Upper lobe of right lung (tissue), 1 donor: ENCODE measurements around the gene CHAT. TPM values are rescaled to one million over a fixed set of nuclear protein-coding genes. Genes with fewer than 3 reads are reported as not detected.

Experiments used
- ATAC-seq: fragments of 200-7000 bp; cut with Tn5 transposase; one replicate; pipeline ENCODE4 v1.9.1; 2020; ENCODE audit warnings: mild to moderate bottlenecking, moderate library complexity
- DNase-seq: peaks from one replicate; pipeline ENCODE4 v3.0.0-alpha.2; 2020
- H3K27ac ChIP-seq: fragments of 200-600 bp; one replicate; pipeline ENCODE4 v1.8.0; 2022
- H3K27me3 ChIP-seq: fragments of 200-600 bp; one replicate; pipeline ENCODE4 v1.8.0; 2022; ENCODE audit warnings: mild to moderate bottlenecking
- H3K36me3 ChIP-seq: fragments of 200-600 bp; one replicate; pipeline ENCODE4 v1.8.0; 2022
- H3K4me1 ChIP-seq: fragments of 200-600 bp; one replicate; pipeline ENCODE4 v1.8.0; 2022
- H3K4me3 ChIP-seq: fragments of 200-600 bp; one replicate; pipeline ENCODE4 v1.8.0; 2022; ENCODE audit warnings: mild to moderate bottlenecking
- H3K9me3 ChIP-seq: fragments of 200-600 bp; one replicate; pipeline ENCODE4 v1.8.0; 2022
- intact Hi-C: fragments of 100-400 bp; cut with DNase I; formaldehyde crosslinking; loops from one replicate; pipeline ENCODE4 v1.11.0; 2022
- total RNA-seq: library from RNA; stranded (reverse); fragmentation: NEBNext Ultra II Directional; extraction: Animal tissue kit (Norgen Biotek cat#: 25700); gene quantifications from one replicate; pipeline ENCODE4 v1.2.1, GENCODE V29; 2021
- TF ChIP-seq, protein P1 (sequence below): fragments of 200-600 bp; IDR thresholded peaks from one replicate; pipeline ENCODE4 v1.8.0; 2022; ENCODE audit warnings: antibody characterized with exemption
- donor health status: DM: no; HTN: yes; CAD: no; lungs with severe emphysema.

Gene CHAT
- total RNA-seq, 1 donor from 2014 or later, result not detected

GRCh38 chr10:49597426-49598163 lies 16.2 kb upstream of the CHAT start:
- ATAC-seq (no peak), DNase-seq (no peak)
- TF ChIP-seq, protein P1, sequence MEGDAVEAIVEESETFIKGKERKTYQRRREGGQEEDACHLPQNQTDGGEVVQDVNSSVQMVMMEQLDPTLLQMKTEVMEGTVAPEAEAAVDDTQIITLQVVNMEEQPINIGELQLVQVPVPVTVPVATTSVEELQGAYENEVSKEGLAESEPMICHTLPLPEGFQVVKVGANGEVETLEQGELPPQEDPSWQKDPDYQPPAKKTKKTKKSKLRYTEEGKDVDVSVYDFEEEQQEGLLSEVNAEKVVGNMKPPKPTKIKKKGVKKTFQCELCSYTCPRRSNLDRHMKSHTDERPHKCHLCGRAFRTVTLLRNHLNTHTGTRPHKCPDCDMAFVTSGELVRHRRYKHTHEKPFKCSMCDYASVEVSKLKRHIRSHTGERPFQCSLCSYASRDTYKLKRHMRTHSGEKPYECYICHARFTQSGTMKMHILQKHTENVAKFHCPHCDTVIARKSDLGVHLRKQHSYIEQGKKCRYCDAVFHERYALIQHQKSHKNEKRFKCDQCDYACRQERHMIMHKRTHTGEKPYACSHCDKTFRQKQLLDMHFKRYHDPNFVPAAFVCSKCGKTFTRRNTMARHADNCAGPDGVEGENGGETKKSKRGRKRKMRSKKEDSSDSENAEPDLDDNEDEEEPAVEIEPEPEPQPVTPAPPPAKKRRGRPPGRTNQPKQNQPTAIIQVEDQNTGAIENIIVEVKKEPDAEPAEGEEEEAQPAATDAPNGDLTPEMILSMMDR, result no peak
- Histone ChIP-seq H3K4me1 (peaks cover 3% of the 10 kb centered on the region), H3K27ac (no peak overlapping the region), H3K36me3 (no peaks in the 10 kb centered on the region), H3K27me3 (peaks cover 10% of the 10 kb centered on the region), H3K4me3 (no peak overlapping the region), H3K9me3 (no peaks in the 10 kb centered on the region)
- intact Hi-C loops, result no loop called here

DNA sequence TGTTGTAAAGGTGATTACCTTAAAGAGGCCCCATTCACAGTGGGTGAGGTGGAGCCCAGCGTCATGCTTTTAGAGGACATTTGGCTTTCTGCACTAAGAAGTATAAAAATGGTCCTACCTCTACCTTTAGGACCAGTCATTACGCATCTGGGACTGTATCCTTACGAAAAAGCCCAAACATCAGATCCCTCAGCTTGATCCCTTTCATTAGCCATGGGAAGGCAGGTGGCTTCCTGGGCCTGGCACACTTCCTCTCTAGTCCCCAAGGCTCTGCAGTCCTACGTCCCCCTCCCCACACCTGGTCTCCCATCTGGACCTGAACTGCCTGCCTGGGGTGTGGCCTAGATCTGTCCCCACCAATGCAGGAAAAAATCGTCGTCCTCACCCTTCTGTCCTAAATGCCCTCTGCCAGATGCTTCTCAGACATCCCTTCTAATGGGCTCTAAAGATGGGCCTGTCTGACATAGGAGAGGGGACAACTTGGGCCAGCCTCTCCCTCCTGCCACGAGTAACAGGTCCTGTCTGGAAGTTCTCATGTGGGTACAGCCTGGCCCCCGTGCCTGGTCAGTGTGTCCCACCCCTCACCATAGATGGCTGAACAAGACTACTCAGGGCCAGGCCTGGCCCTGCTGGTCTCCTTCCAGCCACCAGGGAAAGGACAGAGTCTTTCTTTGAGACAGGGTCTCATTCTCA lies 15.5 kb upstream of the CHAT start:
- H3K36me3 ChIP-seq, result no peaks in the 10 kb centered on the region
- H3K4me1 ChIP-seq, result peaks cover under 1% of the 10 kb centered on the region
- TF ChIP-seq, protein P1, result no peak
- DNase-seq, result no peak
- intact Hi-C loops, result no loop called here
- H3K27me3 ChIP-seq, result peaks cover 16% of the 10 kb centered on the region
- no peak for ATAC-seq
- H3K4me3 ChIP-seq, result no peak overlapping the region
- no peaks in the 10 kb centered on the region for H3K9me3 ChIP-seq
- no peak overlapping the region for H3K27ac ChIP-seq

- peaks cover 11% of the 10 kb centered on the region for H3K27me3 ChIP-seq
- no peak overlapping the region for H3K27ac ChIP-seq
- no peaks in the 10 kb centered on the region for H3K9me3 ChIP-seq
- TF ChIP-seq, protein P1, result no peak
- H3K4me3 ChIP-seq, result no peak overlapping the region
- intact Hi-C loops, result no loop called here
- H3K36me3 ChIP-seq, result no peaks in the 10 kb centered on the region
- DNase-seq (no peak), ATAC-seq (no peak)
- H3K4me1 ChIP-seq, result no peaks in the 10 kb centered on the region
Observed at GRCh38 chr10:49598986-49599385, 14.9 kb upstream of the CHAT start.

- no peak overlapping the region for H3K4me3 ChIP-seq
- ATAC-seq, result no peak
- TF ChIP-seq, protein P1, result no peak
Observed at GRCh38 chr10:49599546-49599945, 14.3 kb upstream of the CHAT start.

GRCh38 chr10:49600046-49600445 lies 13.8 kb upstream of the CHAT start:
- Histone ChIP-seq H3K4me3 (no peak overlapping the region), H3K27ac (no peak overlapping the region), H3K36me3 (no peaks in the 10 kb centered on the region), H3K27me3 (peaks cover 19% of the 10 kb centered on the region), H3K9me3 (no peaks in the 10 kb centered on the region), H3K4me1 (no peaks in the 10 kb centered on the region)
- intact Hi-C loops, result no loop called here
- DNase-seq (no peak), ATAC-seq (no peak)
- TF ChIP-seq, protein P1, result no peak

More at GRCh38 chr10:49599546-49599945, 14.3 kb upstream of the CHAT start:
- no peak for DNase-seq
- Histone ChIP-seq H3K36me3 (no peaks in the 10 kb centered on the region), H3K27me3 (peaks cover 14% of the 10 kb centered on the region), H3K9me3 (no peaks in the 10 kb centered on the region), H3K4me1 (no peaks in the 10 kb centered on the region), H3K27ac (no peak overlapping the region)
- intact Hi-C loops, result no loop called here
